ENCODE results near the gene AMPD3.

Gene AMPD3

DNA sequence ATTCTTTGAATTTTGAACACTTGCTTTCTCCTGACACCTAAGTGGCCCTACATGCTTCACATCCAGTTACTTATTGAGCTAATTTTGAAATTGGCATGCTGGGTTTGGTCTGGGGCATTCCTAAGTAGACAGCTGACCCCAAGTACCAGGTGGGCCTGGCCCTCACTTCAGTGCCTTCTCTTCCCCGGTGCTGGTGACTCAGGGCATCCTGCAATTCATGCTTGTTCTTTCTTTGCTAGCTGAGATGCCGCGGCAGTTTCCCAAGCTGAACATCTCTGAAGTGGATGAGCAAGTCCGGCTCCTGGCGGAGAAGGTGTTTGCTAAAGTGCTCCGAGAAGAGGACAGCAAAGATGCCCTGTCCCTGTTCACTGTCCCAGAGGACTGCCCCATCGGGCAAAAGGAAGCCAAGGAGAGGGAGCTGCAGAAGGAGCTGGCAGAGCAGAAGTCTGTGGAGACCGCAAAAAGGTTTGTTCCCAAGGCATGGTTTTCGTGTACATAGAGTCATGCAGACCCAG, 6.3 kb downstream of the AMPD3 start:
- H3K4me3 ChIP-seq (ENCODE audit: low read depth, low read length), result no peak overlapping the region
- DNase-seq (ENCODE audit: low read depth), result no peak
- TF ChIP-seq, protein P1, sequence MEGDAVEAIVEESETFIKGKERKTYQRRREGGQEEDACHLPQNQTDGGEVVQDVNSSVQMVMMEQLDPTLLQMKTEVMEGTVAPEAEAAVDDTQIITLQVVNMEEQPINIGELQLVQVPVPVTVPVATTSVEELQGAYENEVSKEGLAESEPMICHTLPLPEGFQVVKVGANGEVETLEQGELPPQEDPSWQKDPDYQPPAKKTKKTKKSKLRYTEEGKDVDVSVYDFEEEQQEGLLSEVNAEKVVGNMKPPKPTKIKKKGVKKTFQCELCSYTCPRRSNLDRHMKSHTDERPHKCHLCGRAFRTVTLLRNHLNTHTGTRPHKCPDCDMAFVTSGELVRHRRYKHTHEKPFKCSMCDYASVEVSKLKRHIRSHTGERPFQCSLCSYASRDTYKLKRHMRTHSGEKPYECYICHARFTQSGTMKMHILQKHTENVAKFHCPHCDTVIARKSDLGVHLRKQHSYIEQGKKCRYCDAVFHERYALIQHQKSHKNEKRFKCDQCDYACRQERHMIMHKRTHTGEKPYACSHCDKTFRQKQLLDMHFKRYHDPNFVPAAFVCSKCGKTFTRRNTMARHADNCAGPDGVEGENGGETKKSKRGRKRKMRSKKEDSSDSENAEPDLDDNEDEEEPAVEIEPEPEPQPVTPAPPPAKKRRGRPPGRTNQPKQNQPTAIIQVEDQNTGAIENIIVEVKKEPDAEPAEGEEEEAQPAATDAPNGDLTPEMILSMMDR (conservative IDR thresholded peaks at IDR 0.05; ENCODE audit: low read depth, low read length), result no peak

DNA sequence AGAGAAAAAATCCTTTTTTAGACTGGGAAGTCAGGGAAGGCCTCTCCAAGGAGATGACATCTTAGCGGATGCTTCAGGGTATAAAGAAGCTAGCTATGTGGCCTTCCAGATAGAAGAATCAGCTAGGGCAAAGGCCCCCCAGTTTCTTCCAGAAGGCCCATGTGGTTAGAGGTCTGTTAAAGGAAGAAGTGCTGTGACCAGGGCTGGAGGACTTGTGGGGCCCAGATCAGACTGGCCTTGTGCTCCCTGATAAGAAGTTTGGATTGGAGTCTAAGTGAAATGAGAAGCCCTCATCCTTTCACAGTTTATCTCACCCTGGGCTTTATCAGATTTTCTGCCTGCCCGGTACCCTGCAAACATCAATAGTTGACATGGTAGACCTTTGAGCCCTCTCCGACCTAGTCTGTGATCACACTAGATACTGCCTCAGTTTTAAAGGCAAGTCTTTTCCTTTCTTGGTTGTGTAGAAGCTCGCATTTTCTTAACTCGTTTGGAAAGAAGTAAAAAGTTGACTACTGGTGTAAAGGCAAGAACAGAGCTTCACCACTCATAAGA, 7.8 kb downstream of the AMPD3 start:
- no peak overlapping the region for H3K4me3 ChIP-seq (ENCODE audit: low read depth, low read length)
- TF ChIP-seq, protein P1 (conservative IDR thresholded peaks at IDR 0.05; ENCODE audit: low read depth, low read length), result no peak
- DNase-seq (ENCODE audit: low read depth), result no peak

DNA sequence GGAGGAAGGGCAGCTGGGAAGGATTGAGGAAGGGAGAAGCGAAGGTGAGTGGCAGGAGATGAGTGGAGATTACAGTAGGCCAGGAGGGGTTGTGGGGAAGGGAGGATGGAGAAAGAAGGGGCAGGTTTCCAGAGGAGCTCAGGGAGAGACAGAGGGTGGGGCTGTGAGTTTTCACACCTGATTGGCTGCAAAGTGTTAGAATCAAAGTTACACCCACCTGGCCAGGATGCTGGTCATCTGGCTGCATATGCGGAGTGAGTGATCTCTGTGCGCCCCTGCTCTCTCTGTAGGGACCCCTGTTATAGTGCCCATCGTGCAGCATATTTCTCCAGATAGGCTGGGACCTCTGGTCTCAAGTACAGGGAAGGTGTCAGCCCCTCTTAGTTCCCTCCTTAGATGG, 18.3 kb downstream of the AMPD3 start:
- TF ChIP-seq, protein P1 (conservative IDR thresholded peaks at IDR 0.05; ENCODE audit: low read depth, low read length), result no peak
- no peak for DNase-seq (ENCODE audit: low read depth)

DNA sequence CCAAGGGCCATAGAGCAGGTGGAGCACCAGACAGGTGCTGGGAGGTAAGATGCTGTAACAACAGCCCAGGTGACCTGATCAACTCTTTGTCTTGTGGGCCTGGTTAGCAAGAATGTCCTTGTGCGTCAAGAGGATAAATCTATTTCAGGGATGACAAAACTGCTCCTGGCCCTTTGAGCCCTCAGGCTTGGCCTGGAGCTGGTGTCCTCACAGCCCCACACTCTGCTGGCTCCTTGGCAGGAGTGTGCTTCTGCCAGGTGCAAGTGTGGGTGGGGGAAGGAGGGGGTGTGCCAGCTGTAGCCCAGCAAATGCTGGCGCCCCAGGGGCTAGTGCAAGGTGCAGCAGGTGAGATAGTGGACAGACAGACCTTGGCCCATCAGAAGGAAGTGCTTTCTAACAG, 19.5 kb downstream of the AMPD3 start:
- H3K4me3 ChIP-seq (ENCODE audit: low read depth, low read length), result no peak overlapping the region
- TF ChIP-seq, protein P1 (conservative IDR thresholded peaks at IDR 0.05; ENCODE audit: low read depth, low read length), result no peak
- DNase-seq (ENCODE audit: low read depth), result no peak

More for the DNA sequence above, 18.3 kb downstream of the AMPD3 start:
- H3K4me3 ChIP-seq (ENCODE audit: low read depth, low read length), result no peak overlapping the region

DNA sequence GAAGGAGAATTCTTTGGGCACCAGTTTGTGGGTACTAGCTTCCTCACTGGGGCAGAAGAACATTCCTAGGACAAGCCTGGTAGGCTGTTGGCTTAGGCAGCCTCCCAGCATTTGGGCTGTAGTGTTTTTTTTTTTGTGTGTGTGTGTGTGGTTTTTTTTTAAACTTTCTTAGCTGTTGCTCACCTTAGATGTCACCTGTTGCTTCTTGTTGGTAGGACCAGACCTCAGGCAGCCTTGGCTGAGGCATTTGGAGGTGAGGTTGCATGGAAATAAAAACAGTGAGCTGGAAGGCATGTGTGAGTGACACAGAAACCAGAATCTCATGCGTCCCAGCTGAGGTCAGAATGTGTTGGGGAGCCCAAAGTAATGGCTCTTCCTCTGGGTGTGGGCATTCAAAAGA, 21.3 kb downstream of the AMPD3 start:
- no peak for DNase-seq (ENCODE audit: low read depth)
- TF ChIP-seq, protein P1 (conservative IDR thresholded peaks at IDR 0.05; ENCODE audit: low read depth, low read length), result no peak
- no peak overlapping the region for H3K4me3 ChIP-seq (ENCODE audit: low read depth, low read length)

DNA sequence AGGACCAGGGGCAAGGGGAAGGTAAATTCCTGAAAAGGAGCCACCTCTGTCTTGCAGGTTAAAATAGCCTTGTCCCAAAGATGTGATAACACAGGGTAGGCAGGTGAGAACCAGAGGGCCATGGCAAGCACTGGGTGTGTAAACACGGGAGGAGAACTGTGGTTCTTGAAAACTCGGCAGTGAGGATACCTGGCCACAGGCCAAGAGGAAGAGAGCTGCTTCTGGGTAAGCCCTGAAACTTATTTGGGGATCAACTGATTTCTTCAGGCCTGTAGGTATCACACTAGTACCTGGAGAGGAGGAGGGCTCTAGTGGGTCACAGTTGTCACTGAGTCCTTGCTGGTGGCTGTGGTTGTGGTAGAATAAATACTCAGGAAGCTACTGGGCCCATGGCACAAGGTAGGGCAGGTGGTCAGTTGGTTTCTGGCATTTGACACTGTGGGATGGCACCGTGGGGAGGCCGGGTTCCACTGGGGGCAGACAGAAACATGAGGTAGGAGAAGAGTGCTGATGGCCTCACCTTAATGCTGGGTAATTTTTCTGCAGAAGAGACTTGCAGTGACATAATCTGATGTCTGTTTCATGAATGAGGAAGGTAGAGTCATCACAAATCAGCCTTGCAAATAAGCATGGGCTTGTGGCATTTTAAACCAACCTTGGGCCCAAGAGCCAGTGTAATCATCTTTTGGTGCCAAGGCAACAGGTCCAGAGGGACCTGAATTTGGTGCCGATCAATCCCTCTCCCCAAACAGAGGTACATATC, 22.0 kb downstream of the AMPD3 start:
- TF ChIP-seq, protein P1 (conservative IDR thresholded peaks at IDR 0.05; ENCODE audit: low read depth, low read length), result no peak
- DNase-seq (ENCODE audit: low read depth), result no peak
- H3K4me3 ChIP-seq (ENCODE audit: low read depth, low read length), result no peak overlapping the region

DNA sequence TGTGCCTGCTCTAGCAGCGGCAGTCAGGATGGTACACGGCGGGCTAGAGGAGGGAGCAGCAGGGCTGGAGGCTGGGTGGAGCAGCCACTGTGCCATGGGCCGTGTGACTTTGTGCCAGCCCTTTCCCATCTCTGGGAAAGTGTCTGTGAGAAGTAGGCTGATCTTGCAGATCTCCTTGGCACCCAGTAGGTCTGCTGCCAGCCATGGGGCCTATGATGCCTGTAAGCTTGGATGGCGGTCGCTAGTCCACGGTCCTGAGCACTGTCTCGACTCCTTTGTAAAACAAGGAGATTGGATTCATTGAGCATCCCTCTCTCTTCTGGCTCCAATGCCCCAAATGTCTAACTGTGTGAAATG, 22.6 kb downstream of the AMPD3 start:
- TF ChIP-seq, protein P1 (conservative IDR thresholded peaks at IDR 0.05; ENCODE audit: low read depth, low read length), result no peak
- H3K4me3 ChIP-seq (ENCODE audit: low read depth, low read length), result no peak overlapping the region
- no peak for DNase-seq (ENCODE audit: low read depth)
